GM12865 (cell line): Measurements from ENCODE around the gene DIAPH2.

Source experiments
- DNase-seq: peaks from one replicate; pipeline ENCODE4 v3.0.0; 2010; ENCODE audit warnings: low read depth
- H3K4me3 ChIP-seq: 2 replicates; pipeline ENCODE4 v1.5.1; 2011; ENCODE audit warnings: mild to moderate bottlenecking, low read depth, low read length, control low read depth
- CTCF ChIP-seq: IDR thresholded peaks from 2 replicates; pipeline ENCODE4 v1.5.1; 2011; ENCODE audit warnings: low read length, control low read depth, low read depth, inconsistent platforms; ENCODE audit not compliant: insufficient read depth; ENCODE audit errors: missing control alignments

DIAPH2 gene

GRCh38 chrX:97119474-97120109 is 434.9 kb downstream of the DIAPH2 start:
- no peak for DNase-seq
- H3K4me3 ChIP-seq = no peak overlapping the region

GRCh38 chrX:97123001-97123400 is 438.4 kb downstream of the DIAPH2 start:
- no peak overlapping the region for H3K4me3 ChIP-seq
- no peak for DNase-seq
- TF ChIP-seq CTCF = no peak

More at GRCh38 chrX:97119474-97120109, 434.9 kb downstream of the DIAPH2 start:
- no peak for TF ChIP-seq CTCF

GRCh38 chrX:97126020-97126419 is 441.4 kb downstream of the DIAPH2 start:
- DNase-seq = no peak

GRCh38 chrX:97132664-97133415 is 448.2 kb downstream of the DIAPH2 start:
- H3K4me3 ChIP-seq = no peak overlapping the region
- no peak for DNase-seq
- TF ChIP-seq CTCF = no peak

More at GRCh38 chrX:97126020-97126419, 441.4 kb downstream of the DIAPH2 start:
- TF ChIP-seq CTCF = no peak
- no peak overlapping the region for H3K4me3 ChIP-seq

GRCh38 chrX:97145934-97146333 is 461.3 kb downstream of the DIAPH2 start:
- TF ChIP-seq CTCF = no peak
- H3K4me3 ChIP-seq = no peak overlapping the region
- DNase-seq = no peak

- no peak overlapping the region for H3K4me3 ChIP-seq
- no peak for DNase-seq
- no peak for TF ChIP-seq CTCF
Observed at GRCh38 chrX:97155816-97156215, 471.2 kb downstream of the DIAPH2 start.
